ENCODE data around the gene ECHS1.
"Not testable (repeated sequence)": the region's sequence is repeated elsewhere in the genome, so short reads cannot be mapped to it uniquely, and the experiment has no call there.

GRCh38 chr10:133386951-133387350 is 13.8 kb upstream of the ECHS1 start:
- not testable (repeated sequence) for TF ChIP-seq CTCF (IDR thresholded peaks at IDR 0.05 in 8 of 11, conservative IDR thresholded peaks at IDR 0.05 in 3 of 11); POLR2A (IDR thresholded peaks at IDR 0.05)

Measured in spleen (tissue), 7 donors.